ENCODE measurements around the gene PSMB10.

GRCh38 chr16:67976205-67976604, 39.6 kb upstream of the PSMB10 start:
- TF ChIP-seq SUZ12 (IDR thresholded peaks at IDR 0.05) (no peak), L3MBTL2 (conservative IDR thresholded peaks at IDR 0.05) (no peak), BHLHE40 (IDR thresholded peaks at IDR 0.05; ENCODE audit: borderline replicate concordance) (no peak), SP1 (IDR thresholded peaks at IDR 0.05) (no peak), FOXM1 (IDR thresholded peaks at IDR 0.05; ENCODE audit: borderline replicate concordance) (no peak), PKNOX1 (IDR thresholded peaks at IDR 0.05) (no peak), NFRKB (IDR thresholded peaks at IDR 0.05) (no peak), ELF4 (IDR thresholded peaks at IDR 0.05) (no peak), HDGF (IDR thresholded peaks at IDR 0.05; ENCODE audit: borderline replicate concordance) (no peak), ARNT (IDR thresholded peaks at IDR 0.05) (no peak), LEF1 (IDR thresholded peaks at IDR 0.05; ENCODE audit: borderline replicate concordance) (no peak), TARDBP (IDR thresholded peaks at IDR 0.05) (no peak)
